ENCODE data around the gene NRXN2.
A peak's percentile ranks its signal among the peaks of the same experiment; 100 is the strongest.

Gene NRXN2

DNA sequence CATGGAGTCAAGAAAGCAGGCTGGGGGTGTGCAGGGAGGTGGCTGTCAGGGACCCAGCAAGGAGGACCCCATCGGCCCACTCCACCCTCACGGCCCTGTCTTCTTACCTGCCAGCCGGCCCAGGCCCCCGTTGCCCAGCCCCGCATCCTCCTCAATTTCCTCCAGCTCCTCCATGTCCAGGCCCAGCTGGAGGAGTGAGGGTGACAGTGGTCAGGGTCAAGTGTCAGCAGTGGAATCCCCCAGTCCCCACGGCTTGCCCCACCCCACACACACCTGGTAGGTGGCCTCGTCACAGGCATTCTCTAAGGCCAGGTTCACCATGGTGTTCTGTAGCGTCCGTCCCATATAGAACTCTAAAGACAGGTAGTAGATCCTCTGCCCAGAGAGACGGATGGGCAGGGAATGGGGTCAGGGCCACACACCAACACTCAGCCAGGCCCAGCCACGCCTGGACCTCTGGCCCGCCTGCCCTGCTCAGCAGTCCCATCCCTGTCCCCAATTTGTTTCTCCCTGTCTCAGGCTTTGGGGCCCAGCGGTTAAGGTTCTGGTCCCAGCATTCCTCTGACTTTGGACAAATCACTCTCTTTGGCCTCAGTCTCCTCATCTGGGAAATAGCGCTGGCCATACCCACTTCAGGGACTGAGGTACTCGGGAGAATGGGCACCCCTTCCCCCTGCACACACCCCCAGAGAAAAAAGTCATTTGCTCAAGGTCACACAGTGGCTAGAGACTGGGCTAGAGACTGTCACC is 35.5 kb upstream of the NRXN2 start:
- no peak for DNase-seq

DNA sequence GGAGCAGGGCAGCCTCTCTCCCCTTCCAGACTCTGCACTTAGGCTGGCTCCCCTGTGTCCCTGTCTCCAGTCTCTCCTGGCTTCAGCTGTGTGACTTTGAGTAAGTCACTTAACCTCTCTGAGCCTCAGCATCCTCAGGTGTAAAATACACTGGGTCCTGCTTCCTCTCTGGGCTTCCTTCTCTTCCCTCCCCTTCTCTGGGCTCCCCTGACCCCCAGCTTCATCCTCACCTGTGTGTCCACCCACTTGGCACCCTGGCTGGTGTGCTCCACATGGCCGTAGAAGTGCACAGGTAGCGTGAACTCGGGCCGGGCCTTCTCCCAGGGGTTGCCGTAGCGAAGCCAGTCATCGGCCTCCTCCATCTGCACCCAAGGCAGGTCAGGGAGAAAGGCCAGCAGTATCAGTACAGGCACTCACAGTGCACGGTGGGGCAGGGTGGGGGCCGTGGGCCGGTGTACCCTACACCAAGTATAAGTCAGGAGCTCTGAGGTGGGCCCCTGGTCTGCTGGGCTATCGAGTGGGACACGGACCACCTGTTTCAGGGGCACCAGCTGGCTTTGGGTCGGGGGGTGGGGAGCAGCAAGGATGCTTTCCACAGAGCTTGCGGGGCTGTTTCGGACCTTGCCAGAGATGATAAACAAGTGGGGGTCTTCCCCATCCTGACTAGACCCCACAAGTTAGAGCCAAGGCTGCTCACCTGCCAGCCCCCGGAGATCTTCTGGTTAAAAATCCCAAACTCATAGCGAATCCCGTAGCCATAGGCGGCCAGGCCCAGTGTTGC is 34.7 kb upstream of the NRXN2 start:
- no peak for DNase-seq

DNA sequence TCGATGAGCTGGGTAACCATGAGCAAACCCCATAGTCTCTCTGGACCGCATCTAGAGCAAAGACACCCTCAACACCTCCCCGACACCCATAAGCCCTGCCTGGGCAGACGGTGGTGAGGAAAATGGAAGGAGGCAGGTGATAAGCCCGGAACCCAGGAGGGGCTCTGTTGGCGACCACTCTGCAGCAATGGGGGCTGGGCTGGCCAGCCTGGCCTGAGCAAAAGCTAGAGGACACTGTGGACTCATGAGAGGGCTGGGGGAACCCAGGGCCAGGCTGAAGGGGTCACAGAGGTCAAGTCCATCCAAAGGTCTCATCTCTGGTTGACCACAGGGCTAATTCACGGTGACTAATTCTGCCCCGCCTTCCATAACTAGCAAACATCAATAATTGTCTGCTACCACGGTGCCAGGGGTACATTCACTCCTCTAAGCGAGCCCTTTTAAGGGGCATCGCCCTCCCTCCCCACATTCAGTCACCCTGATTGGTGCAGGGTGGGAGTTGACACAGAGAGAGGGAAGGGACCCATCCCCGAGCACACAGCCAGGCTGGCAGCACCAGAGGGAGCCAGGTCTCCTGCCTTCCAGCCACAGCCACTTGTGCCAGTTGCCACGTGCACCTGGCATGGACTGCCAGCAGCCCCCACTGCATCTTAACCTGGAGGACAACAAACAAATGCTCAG is 32.8 kb upstream of the NRXN2 start:
- DNase-seq, result no peak

DNA sequence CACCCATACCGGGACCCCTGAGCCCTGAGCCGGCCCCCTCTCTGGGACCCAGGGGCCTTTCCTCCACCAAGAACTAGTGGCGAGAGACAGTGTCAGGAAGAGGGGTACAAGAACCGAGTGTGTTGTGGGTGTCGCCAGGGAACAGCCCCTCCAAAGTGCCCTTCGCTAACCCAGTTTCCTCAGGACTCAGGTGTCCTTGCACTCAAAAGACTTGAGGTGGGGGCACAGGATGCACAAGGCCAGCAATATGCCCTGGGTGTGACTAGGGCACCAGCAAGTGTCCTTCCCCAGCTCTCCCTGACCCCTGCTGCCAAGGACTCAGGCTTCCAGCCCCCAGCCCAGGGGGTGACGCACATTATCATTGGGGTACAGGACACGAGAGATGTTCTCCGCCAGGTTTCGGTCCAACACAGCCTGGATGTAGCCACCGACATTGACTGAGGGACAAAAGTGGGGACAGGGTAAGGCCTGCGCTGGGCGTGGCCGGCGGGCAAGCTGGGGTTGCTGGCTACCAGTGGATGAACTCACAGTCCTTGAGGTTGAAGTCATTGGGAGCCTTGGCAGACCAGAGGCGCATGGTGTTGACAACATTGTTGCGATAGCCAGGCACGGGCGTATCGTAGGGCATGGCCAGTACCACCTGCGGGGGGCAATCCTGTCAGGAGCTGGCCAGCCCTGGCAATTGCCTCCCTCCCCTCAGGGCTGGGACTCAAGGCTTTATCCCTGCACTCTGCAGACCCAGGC is 32.1 kb upstream of the NRXN2 start:
- DNase-seq, result no peak

DNA sequence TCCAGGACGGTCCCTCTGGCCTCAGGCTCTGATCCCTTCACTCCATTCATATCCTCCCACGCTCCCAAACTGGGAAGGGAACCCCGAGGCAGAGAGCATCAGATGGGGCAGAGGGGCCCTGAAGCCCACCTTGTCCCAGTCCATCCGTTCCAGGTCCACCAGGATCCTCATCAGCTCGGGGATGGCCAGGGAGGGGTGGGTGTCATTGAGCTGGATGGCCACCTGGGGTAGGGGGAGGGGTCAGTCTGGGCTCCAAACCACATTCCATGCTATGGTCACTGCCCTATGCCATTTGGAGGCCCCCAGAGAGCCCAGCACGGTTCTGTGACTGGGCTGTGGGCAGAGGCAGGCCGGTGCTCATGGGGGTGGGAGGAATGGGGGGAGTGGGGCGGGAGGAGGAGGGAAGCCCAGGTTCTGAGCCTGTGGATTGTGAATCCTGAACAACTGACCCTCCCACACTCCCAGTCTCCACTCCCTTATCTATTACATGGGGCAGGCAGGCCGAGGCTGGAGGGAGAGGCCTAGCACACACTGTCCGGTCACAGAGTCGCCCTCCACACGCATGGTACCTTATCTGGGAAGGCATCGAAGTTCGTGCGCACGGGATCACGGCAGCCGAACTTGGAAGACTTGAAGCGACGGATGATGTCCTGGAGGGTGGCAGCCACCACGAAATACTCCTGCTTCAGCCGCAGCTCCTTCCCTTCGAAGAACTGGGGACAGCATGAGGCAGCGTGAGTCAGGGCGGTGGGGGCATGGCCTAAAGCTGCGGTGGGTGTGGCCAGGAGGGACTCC is 31.3 kb upstream of the NRXN2 start:
- no peak for DNase-seq

DNA sequence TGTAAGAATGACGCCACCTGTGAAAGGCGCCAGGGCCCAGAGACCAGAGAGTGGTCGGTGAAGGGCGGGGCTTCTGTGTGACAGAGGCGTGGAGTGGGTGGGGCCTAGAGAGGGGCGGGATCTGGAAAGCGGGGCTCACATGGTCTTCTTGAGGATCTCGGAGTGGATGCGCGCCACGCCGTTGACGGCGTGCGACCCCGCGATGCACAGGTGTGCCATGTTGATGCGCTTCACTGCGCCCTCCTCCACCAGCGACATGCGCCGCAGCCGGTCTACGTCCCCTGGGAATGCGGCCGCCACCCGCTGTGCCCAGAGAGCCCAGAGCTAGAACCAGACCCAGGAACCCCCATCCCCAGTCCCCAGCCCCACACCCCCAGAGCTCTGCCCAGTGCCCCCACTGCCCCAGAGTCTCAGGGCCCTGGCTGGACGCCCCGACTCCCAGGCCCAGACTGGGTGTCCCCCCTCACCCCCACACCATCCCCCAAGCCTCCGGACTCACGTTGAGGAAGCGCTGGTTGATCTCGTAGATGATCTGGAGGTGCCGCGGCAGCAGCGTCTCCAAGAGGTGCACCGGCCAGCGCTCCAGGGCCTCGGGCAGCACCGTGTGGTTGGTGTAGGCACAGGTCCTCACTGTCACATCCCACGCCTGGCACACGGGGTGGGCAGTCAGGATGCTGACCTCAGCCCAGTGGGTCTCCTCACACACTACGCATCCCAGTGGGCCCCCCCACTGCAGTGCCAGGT is 30.6 kb upstream of the NRXN2 start:
- no peak for DNase-seq

DNA sequence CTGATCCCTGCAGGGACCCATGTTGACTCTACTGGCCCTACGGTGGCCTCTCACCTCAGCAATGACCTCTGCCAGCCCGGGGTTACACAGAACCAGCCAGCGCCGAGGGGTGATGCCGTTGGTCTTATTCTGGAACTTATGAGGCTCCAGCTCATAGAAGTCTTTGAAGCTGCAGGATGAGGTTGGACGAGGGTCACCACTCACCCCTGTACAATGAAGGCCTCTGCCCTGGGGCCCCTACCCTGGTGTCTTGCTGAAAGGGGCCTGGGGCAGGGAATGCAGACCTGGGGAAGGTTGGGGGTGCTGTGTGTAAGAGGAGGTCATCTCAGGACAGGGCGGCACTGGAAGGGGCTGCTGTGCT is 30.0 kb upstream of the NRXN2 start:
- no peak for DNase-seq

DNA sequence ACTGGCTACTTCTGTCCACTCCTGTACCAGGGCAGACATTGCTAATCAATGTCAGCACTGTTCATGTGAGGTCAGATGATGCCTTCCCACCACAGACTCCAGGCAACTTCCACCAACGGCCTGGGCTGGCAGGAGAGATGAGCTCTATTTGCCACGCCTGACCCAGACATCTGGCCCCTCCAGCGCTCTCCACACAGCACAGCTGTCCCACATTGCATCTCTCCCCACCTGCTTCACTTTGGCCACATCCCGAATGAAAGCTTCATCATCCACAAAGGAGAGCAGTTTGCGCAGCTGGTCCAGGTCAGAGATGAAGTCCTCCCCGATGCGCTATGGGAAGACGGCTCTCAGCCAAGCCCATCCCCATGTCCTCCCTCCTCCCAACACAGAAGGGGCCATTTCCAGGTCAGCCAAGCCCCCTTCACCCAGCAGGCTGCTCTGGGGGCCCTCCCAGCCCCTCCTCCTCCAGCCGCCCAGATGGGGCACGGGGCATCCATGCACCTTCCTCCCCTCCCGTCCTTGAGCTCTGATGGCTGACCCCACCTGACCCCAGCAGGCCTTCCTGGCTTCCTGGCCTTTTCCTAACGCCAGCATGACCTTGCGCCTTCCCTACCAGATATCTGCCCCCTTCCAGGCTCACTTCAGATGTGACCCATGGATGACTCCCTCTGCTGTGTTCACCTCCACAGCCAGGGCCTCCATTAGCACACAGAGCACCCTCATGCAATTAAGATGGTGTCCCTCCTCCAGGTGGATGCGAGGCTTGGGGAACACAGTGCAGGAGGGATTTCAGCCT is 29.4 kb upstream of the NRXN2 start:
- peak; percentile 68 for DNase-seq

DNA sequence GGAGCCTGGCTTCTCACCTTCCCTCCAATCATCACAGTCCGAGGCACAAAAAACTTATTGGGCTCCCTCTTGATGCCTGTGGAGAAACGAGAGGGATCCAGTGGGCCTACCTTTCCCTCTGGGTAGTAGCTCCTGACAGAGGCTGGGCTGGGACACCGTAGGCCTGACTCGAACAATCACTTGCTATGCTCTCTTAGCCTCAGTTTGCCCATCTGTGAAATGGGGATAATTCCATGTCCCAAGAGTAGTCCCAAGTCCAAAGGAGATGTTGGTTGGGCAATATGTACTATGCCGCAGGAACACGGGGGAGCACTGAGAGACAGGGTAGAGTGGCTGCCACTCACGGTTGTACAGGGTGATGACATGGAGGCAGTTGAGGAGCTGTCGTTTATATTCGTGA is 28.6 kb upstream of the NRXN2 start:
- DNase-seq, result no peak

DNA sequence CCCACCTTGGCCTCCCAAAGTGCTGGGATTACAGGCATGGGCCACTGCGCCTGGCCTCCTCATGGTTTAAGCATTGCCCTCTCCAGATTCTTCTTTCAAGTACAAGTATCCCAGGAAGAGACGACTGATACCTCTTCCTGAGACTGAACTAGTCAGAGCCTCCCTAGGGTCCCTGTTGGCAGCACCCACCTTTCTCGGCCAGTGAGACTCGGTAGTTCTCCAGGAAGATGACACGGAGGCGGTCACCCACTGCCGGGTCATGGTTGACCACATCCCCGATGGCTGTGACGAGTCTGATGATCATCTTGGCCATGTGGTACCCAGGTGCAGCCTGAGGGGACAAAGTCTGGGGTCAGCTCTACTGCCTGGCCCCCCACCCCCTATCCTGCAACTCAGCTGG is 28.1 kb upstream of the NRXN2 start:
- DNase-seq, result no peak

DNA sequence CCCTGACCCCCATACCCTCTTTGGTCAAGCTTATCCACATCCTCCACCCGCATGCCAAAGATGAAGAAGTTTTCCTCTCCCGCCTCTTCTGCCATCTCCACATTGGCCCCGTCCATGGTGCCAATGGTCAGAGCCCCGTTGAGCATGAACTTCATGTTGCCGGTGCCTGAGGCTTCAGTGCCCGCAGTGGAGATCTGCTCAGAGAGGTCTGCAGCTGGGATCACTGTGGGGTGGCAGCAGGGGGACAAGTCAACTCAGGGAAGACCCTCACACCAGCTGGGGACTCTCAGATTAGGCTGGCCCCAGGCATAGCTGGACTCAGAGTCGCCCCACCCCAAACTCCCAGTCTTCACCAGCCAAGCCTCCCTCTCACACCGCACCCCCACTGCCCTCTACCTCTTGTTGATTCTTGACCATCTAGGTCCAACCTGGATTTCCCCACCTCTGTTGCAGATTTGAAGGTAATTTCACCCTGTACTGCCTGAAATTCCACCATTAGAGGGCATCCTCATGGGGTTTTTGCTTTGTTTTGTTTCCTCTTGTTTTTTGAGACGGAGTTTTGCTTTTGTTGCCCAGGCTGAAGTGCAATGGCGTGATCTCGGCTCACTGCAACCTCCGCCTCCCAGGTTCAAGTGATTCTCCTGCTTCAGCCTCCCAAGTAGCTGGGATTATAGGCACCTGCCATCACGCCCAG is 27.5 kb upstream of the NRXN2 start:
- no peak for DNase-seq

DNA sequence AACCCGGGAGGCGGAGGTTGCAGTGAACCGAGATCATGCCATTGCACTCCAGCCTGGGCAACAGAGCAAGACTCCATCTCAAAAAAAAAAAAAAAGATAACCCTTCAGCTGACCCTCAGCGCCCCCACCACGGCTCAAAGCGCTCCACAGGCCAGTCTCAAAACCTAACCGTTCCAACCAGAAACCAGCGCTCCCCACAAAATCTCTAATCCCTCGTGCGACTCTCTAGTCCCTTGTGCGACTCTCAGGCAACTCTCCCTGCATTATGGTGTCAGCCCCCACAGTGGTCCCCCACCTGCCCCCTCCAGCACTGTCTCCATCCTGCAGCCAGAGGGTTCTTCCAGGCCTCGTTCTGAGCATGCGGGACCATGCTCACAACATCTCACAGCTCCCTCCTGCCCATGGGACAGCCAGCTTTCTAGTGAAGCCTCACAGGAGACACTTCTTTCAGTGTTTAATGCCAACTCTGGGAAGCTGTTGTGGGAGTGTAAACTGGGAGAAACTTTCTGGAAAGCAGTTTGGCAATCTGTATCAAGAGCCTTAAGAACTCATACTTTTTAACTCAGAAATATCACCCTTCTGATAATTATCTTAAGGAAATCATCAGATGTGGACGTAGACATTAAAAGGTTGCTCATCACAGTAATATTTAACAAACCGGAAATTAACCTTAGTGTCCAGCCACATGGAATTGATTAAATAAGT is 25.1 kb upstream of the NRXN2 start:
- DNase-seq, result no peak

DNA sequence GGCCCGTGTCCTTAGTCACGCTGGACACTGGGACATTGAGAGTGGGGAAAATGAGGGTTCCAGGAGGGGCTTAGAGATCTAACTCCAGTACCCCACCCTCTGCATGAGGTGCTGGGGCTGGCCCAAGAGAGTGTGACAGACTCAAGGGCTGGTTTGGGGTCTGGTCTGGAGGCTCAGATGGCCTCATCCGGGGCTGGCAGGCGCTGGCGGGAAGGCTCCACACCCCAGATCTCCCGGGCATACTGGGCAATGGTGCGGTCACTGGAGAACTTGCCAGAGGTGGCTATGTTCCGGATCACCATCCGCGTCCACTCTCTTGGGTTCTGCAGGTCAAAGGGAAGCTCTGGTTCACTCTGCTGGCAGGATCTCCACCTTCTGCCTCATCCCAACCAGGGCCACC is 23.5 kb upstream of the NRXN2 start:
- no peak for DNase-seq

DNA sequence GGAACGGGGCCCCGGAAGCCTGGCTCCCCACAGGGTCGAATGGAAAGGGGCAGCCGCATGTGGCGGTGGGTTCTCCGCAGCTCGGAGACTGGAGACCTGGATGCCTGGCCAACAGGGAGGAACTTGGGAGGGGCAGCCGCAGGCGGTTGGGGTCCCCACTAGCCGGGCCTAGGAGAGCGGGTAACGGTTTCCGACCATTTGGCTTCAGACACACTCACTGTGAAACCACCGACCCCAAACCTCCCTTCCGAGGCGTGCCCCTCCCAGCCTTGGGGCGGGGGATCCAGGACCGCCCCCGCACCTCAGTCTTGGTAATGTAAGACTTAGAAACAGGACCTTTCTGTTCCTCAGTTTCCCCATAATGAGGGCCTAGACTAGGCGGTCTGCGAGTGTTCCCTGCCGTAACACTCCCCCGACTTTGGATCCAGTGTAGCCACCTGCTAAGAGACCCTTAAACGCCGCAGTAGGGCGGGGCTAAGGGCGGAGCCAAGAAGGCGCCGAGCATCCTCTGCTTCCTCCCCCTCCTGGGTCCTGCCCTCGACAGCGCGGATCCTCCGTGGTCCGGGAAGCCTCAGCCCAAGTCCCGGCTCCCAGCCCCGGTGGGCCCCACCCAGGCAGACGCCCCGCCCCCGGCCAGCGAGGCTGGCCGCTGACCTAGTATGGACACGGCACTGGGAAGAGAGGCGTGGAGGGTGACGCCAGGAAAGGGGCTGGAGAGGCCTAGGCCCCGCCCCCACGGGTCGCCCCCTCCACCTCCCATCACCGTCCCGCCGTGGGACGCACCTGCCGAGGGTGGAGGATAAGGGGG is 22.7 kb upstream of the NRXN2 start:
- DNase-seq, result peak; percentile 65

DNA sequence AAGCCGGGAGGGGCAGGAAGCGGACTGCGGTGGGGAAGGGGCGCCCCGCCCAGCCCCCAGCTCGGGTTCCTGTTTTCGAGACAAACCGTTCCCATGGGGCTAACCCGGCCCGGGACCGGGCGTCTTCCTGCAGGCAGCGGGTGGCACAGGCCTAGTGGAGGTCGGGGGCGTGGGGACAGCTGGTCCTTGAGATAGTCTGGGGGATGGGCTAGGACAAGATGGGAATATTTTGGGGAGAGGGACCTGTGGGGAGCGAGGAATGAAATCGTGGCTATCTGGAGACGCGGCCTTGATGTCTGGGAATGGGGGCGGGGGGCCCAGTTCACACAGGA is 22.2 kb upstream of the NRXN2 start:
- peak; percentile 17 for DNase-seq

DNA sequence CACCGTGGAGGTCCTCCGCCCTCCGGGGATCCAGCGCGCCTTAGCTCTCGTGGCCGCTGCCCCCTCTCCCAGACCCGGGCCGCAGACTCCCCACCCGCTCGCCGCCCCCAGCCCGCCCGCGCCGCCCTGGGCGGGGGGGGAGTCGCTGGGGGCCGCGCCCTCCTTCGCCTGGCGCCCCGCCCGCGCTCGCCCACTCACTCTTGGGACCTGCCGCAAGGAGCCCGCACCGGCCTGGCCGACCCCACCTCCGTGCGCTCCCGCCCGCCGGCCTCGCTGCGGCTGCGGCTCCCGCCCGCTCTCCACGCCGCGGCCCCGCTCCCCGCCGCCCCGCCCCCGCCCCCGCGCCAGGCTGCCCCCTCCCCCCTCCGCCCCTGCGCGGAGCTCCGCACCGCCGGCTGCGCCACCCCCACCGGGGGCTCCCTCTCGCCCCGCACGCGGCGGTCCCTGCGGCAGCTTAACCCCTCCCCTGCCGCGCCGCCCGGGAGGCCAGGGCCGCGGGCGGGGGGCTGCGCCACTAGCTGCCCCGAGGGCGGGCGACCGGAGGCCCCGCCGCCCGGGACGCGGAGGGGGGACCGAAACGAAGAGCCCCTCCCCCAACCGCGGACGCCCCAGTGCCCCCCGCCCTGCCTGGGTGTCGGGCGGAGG is 21.7 kb upstream of the NRXN2 start:
- DNase-seq, result no peak

DNA sequence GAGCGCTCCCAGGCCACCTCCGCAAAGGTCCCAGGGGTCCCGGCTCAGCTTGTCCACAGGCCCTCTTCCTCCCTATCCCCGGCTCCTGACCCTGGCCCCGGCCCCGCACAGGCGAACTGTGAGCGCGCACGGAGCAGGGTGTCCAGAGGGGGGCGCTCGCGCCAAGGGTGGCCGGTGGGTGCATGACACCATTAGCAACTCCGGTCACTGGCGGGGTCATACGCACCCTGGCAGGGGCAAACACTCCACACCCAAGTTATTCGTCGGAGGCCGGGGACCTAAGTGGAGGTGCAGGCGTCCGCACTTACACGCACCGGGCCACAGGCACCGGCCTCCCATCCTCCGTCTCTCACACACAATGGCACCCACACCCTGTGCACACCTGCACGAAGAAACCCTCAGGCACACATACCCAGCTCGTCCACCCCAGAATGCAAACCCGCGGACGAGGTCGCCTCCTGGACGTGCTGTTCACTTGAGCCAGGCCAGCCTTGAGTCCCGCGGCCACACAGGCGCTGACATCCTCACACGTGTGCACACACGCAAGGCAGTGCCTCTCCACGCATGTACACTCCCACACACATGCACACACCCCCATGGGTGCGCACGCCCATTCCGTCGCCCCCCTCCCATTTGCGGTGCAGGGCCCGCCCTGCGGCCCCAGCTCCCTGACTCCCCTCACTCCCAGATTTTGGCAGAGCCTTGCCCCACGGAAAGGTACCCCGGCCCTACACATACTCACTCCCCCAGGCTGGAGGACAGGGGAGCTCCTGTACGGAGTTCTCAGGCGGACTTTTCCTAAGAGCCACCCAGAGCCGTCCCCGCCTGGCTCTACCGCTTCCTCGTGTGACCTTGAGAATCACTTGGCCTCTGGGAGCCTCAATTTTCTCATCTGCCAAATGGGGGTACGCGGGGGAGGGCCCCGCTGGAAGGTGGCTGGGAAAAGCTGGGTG is 20.9 kb upstream of the NRXN2 start, which contains the start of gene RASGRP2:
Gene RASGRP2 (minus strand): TSS at position 552 of the 953 bp plus-strand sequence. CDS start 1,276 bp downstream, outside the sequence.
- peak; percentile 58 for DNase-seq
